ENCODE data around the gene TOGARAM1.

Gene TOGARAM1

GRCh38 chr14:44961554-44962333, at the start of gene TOGARAM1, which contains the start of gene KLHL28:
Gene TOGARAM1, plus strand, starts transcription at chr14:44962190. Its CDS starts 232 bp downstream, at chr14:44962422.
Gene KLHL28, minus strand, starts transcription at chr14:44961947. Its CDS starts 16,019 bp downstream, at chr14:44945928.
- peak; percentile 92 for DNase-seq (ENCODE audit: low read depth)

- DNase-seq (ENCODE audit: low read depth), result peak; percentile 52
Measured at GRCh38 chr14:44914849-44915248, 47.1 kb upstream of the TOGARAM1 start.

- no peak for DNase-seq (ENCODE audit: low read depth)
Measured at GRCh38 chr14:44928793-44929192, 33.2 kb upstream of the TOGARAM1 start.

GRCh38 chr14:44935155-44935554, 26.8 kb upstream of the TOGARAM1 start:
- no peak for DNase-seq (ENCODE audit: low read depth)

GRCh38 chr14:44937547-44937946, 24.4 kb upstream of the TOGARAM1 start:
- DNase-seq (ENCODE audit: low read depth), result no peak

- DNase-seq (ENCODE audit: low read depth), result no peak
Measured at GRCh38 chr14:44940211-44940610, 21.8 kb upstream of the TOGARAM1 start.

- DNase-seq (ENCODE audit: low read depth), result no peak
Measured at GRCh38 chr14:44940944-44941343, 21.0 kb upstream of the TOGARAM1 start.

GRCh38 chr14:44941591-44941990, 20.4 kb upstream of the TOGARAM1 start:
- no peak for DNase-seq (ENCODE audit: low read depth)

- DNase-seq (ENCODE audit: low read depth), result no peak
Measured at GRCh38 chr14:44942436-44942835, 19.6 kb upstream of the TOGARAM1 start.

- DNase-seq (ENCODE audit: low read depth), result no peak
Measured at GRCh38 chr14:44944107-44944506, 17.9 kb upstream of the TOGARAM1 start.

- DNase-seq (ENCODE audit: low read depth), result no peak
Measured at GRCh38 chr14:44945264-44945663, 16.7 kb upstream of the TOGARAM1 start.

GRCh38 chr14:44951051-44951450, 10.9 kb upstream of the TOGARAM1 start:
- no peak for DNase-seq (ENCODE audit: low read depth)

GRCh38 chr14:44952391-44953110, 9.4 kb upstream of the TOGARAM1 start:
- DNase-seq (ENCODE audit: low read depth), result no peak

- DNase-seq (ENCODE audit: low read depth), result no peak
Measured at GRCh38 chr14:44954750-44955149, 7.2 kb upstream of the TOGARAM1 start.

- no peak for DNase-seq (ENCODE audit: low read depth)
Measured at GRCh38 chr14:44955528-44955927, 6.5 kb upstream of the TOGARAM1 start.

GRCh38 chr14:44956866-44957265, 5.1 kb upstream of the TOGARAM1 start:
- DNase-seq (ENCODE audit: low read depth), result no peak

GRCh38 chr14:44959538-44959937, 2.5 kb upstream of the TOGARAM1 start:
- no peak for DNase-seq (ENCODE audit: low read depth)

- DNase-seq (ENCODE audit: low read depth), result no peak
Measured at GRCh38 chr14:44960146-44960545, 1.8 kb upstream of the TOGARAM1 start.

GRCh38 chr14:44960646-44961045, 1.3 kb upstream of the TOGARAM1 start:
- DNase-seq (ENCODE audit: low read depth), result no peak

- DNase-seq (ENCODE audit: low read depth), result no peak
Measured at GRCh38 chr14:44961151-44961553, 838 bp upstream of the TOGARAM1 start.

GRCh38 chr14:44962334-44963043, 499 bp downstream of the TOGARAM1 start:
- DNase-seq (ENCODE audit: low read depth), result no peak

- DNase-seq (ENCODE audit: low read depth), result no peak
Measured at GRCh38 chr14:44963044-44963528, 1.1 kb downstream of the TOGARAM1 start.
